GM12878 (cell line): ENCODE results near the gene HES2. TPM values are rescaled to one million over a fixed set of nuclear protein-coding genes. Genes with fewer than 3 reads are reported as not detected.
A peak's percentile ranks its signal among the peaks of the same experiment; 100 is the strongest.

Experiments used
- ATAC-seq: fragments of 200-7000 bp; cut with Tn5 transposase; 3 replicates; pipeline ENCODE4 v1.9.1; 2020; ENCODE audit warnings: mild to moderate bottlenecking, moderate library complexity
- BruUV-seq: library from RNA; stranded (reverse); fragments of 400-500 nt; replicated peaks from 2 replicates; lab custom pipeline; 2021; lab: Mats Ljungman, UMichigan
- CTCF ChIA-PET: fragments of 300-600 bp; sonication (Branson Sonifier 250); formaldehyde crosslinking; extraction: SDS; loops from one replicate; lab custom pipeline; 2021; ENCODE audit warnings: inconsistent platforms; lab: Yijun Ruan, JAX
- POLR2A ChIA-PET: fragments of 350-600 bp; formaldehyde crosslinking; extraction: SDS; loops from one replicate; lab custom pipeline; 2021; ENCODE audit warnings: inconsistent platforms; lab: Charles Lee
- RAD21 ChIA-PET: fragments of 300-600 bp; sonication (Branson Sonifier 250); formaldehyde crosslinking; loops from one replicate; lab custom pipeline; 2023; ENCODE audit warnings: antibody characterized with exemption; ENCODE audit not compliant: unreplicated experiment; lab: Charles Lee
- SMC1A ChIA-PET: fragments of 300-600 bp; sonication (Branson Sonifier 250); formaldehyde crosslinking; loops from one replicate; lab custom pipeline; 2023; ENCODE audit not compliant: unreplicated experiment, uncharacterized antibody; lab: Charles Lee
- DNase-seq: peaks from one replicate; pipeline ENCODE4 v3.0.0-alpha.2; 2011; ENCODE audit warnings: low read depth, low spot score
- FAIRE-seq: peaks from 3 replicates; lab custom pipeline; 2011; peaks lifted over from hg19 to GRCh38; lab: Jason Lieb, UNC
- H2AFZ ChIP-seq: 2 replicates; pipeline ENCODE4 v1.6.0; 2011; ENCODE audit warnings: low read depth, low read length, control low read depth; ENCODE audit not compliant: control insufficient read depth
- H3K27ac ChIP-seq: 2 replicates; pipeline ENCODE4 v1.5.1; 2011; ENCODE audit warnings: control low read depth; ENCODE audit not compliant: control insufficient read depth, insufficient read depth
- H3K27me3 ChIP-seq, 2 experiments: replicated peaks in 1 of 2; 2 replicates each; pipeline versions ENCODE4 v1.6.0 to v1.6.1; 2011; ENCODE audit warnings: low read length in 1 of 2; ENCODE audit not compliant: control insufficient read depth in 2 of 2, insufficient read depth in 2 of 2
- H3K36me3 ChIP-seq, 2 experiments: 2 replicates each; pipeline ENCODE4 v1.5.1; 2011; ENCODE audit warnings: low read length in 1 of 2; ENCODE audit not compliant: control insufficient read depth in 2 of 2, insufficient read depth in 2 of 2
- H3K4me1 ChIP-seq: 2 replicates; pipeline ENCODE4 v1.6.1; 2011; ENCODE audit warnings: mild to moderate bottlenecking, low read length, moderate library complexity, mixed read lengths; ENCODE audit not compliant: control insufficient read depth, insufficient read depth
- H3K4me2 ChIP-seq: 2 replicates; pipeline ENCODE4 v1.6.0; 2011; ENCODE audit warnings: control low read depth; ENCODE audit not compliant: control insufficient read depth, insufficient read depth
- H3K4me3 ChIP-seq: fragments of 200-600 bp; sonication (generic); 2 replicates; pipeline ENCODE4 v1.5.1; 2016
- H3K79me2 ChIP-seq: 2 replicates; pipeline ENCODE4 v1.6.0; 2011; ENCODE audit warnings: low read length; ENCODE audit not compliant: control insufficient read depth, insufficient read depth
- H3K9ac ChIP-seq: 2 replicates; pipeline ENCODE4 v1.8.0; 2011; ENCODE audit warnings: low read length, control low read depth, mixed read lengths; ENCODE audit not compliant: control insufficient read depth, insufficient read depth
- H3K9me3 ChIP-seq: replicated peaks from 3 replicates; pipeline ENCODE4 v1.5.1; 2011; ENCODE audit warnings: mild to moderate bottlenecking, low read length; ENCODE audit not compliant: control insufficient read depth, insufficient read depth
- H4K20me1 ChIP-seq: 2 replicates; pipeline ENCODE4 v1.6.0; 2011; ENCODE audit not compliant: control insufficient read depth, insufficient read depth
- BMI1 ChIP-seq: fragments of 450-650 bp; IDR thresholded peaks from 2 replicates; pipeline ENCODE4 v1.6.1; 2016; ENCODE audit warnings: mild to moderate bottlenecking, moderate library complexity, borderline replicate concordance
- CHD2 ChIP-seq: IDR thresholded peaks from 2 replicates; pipeline ENCODE4 v1.6.1; 2011; ENCODE audit warnings: low read depth, low read length, improper control_type of control experiment, borderline replicate concordance
- HDAC6 ChIP-seq: fragments of 200-600 bp; sonication (generic); IDR thresholded peaks from one replicate; pipeline ENCODE4 v1.8.0; 2017; ENCODE audit warnings: antibody characterized with exemption; ENCODE audit not compliant: unreplicated experiment
- MEF2B ChIP-seq: fragments of 450-650 bp; IDR thresholded peaks from 2 replicates; pipeline ENCODE4 v1.6.1; 2018; ENCODE audit warnings: mild to moderate bottlenecking, moderate library complexity; ENCODE audit not compliant: partially characterized antibody, poor library complexity, severe bottlenecking
- MYB ChIP-seq: fragments of 150-350 bp; IDR thresholded peaks from 2 replicates; pipeline ENCODE4 v1.6.1; 2014; ENCODE audit warnings: mild to moderate bottlenecking, low read depth, low read length, borderline replicate concordance
- RELA ChIP-seq: fragments of 450-650 bp; IDR thresholded peaks from 2 replicates; pipeline ENCODE4 v1.8.0; 2014; ENCODE audit warnings: borderline replicate concordance; ENCODE audit not compliant: partially characterized antibody
- SMC3 ChIP-seq: IDR thresholded peaks from 2 replicates; pipeline ENCODE4 v1.6.1; 2011; ENCODE audit warnings: low read length, improper control_type of control experiment, borderline replicate concordance
- SPI1 ChIP-seq: IDR thresholded peaks from 2 replicates; pipeline ENCODE4 v1.6.1; 2011; ENCODE audit warnings: low read depth, mild to moderate bottlenecking, low read length, moderate library complexity, borderline replicate concordance; ENCODE audit not compliant: insufficient read depth
- whole genome bisulfite sequencing: methylation state at CpG from one replicate; pipeline ENCODE4 v1.1.6; 2016; ENCODE audit warnings: low lambda C conversion rate; ENCODE audit not compliant: insufficient replicate concordance, insufficient coverage; ENCODE audit errors: missing lambda C conversion rate; 5-methylcytosine and 5-hydroxymethylcytosine counted together
- in situ Hi-C: fragments of 300-500 bp; cut with MboI; formaldehyde crosslinking; loops from 9 replicates; pipeline ENCODE4 v1.14.3; 2018; ENCODE audit warnings: mixed read lengths
- intact Hi-C: fragments of 100-400 bp; cut with micrococcal nuclease; formaldehyde crosslinking; loops from one replicate; pipeline ENCODE4 v1.14.2; 2022; ENCODE audit not compliant: unreplicated experiment
- polyA plus RNA-seq, 11 experiments: library from polyadenylated mRNA; depleted of rRNA in 4 of 11; unstranded in 6 of 11; stranded (reverse) in 5 of 11; fragments of >200 nt; fragmentation: Nextera tagmentation in 4 of 11; fragmentation: Illumina TruSeq in 1 of 11; extraction: Ambion mirVana in 4 of 11; extraction: Trizol in 1 of 11; gene quantifications; 1 replicate in 1 of 11; 2 replicates in 10 of 11; pipeline versions ENCODE4 v1.2.1 to v1.2.3, GENCODE V29; 2011 to 2016; ENCODE audit warnings: inconsistent platforms in 2 of 11, missing spikeins in 2 of 11, low read depth in 1 of 11
- total RNA-seq, 4 experiments: library from RNA; depleted of rRNA in 3 of 4; stranded (reverse); fragments of >200 nt in 3 of 4; fragmentation: Illumina TruSeq in 1 of 4; extraction: Trizol in 1 of 4; gene quantifications; 2 replicates each; pipeline versions ENCODE4 v1.2.1 to v1.2.3, GENCODE V29; 2013 to 2021
- TF ChIP-seq, protein P1 (sequence below): fragments of 450-650 bp; formaldehyde crosslinking; IDR thresholded peaks from 2 replicates; pipeline ENCODE4 v1.4.0; 2020; ENCODE audit warnings: mild to moderate bottlenecking, moderate library complexity
- TF ChIP-seq, protein P2 (sequence below), 3 experiments: IDR thresholded peaks in 2 of 3; conservative IDR thresholded peaks in 1 of 3; 2 replicates each; pipeline ENCODE4 v1.5.1; 2011; ENCODE audit warnings: low read depth in 3 of 3, low read length in 3 of 3, mild to moderate bottlenecking in 3 of 3, control low read depth in 2 of 3, moderate library complexity in 2 of 3, inconsistent platforms in 1 of 3, mixed read lengths in 1 of 3; ENCODE audit not compliant: control insufficient read depth in 2 of 3, insufficient read depth in 1 of 3; ENCODE audit errors: extremely low read depth in 1 of 3

Gene HES2
- total and polyA plus RNA-seq, 10 of the 15 experiments (the other 5 are each of a cell fraction or from before 2014, with no cell fraction given) = 0.13 to 2.0 (median 0.26) TPM

DNA sequence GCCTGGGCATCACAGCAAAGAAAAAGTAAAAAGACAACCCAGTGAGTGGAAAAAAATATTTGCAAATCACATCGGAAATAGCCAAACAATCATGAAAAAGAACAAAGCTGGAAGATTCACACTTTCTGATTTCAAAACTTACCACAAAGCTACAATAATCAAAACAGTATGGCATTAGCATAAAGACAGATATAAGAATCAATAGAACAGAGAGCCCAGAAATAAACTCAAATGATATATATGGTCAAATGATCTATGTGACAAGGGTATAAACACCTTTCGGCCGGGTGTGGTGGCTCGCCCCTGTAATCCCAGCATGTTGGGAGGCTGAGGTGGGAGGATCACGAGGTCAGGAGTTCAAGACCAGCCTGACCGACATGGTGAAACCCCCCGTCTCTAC is 39.7 kb downstream of the HES2 start (continued):
- TF ChIP-seq, protein P1, sequence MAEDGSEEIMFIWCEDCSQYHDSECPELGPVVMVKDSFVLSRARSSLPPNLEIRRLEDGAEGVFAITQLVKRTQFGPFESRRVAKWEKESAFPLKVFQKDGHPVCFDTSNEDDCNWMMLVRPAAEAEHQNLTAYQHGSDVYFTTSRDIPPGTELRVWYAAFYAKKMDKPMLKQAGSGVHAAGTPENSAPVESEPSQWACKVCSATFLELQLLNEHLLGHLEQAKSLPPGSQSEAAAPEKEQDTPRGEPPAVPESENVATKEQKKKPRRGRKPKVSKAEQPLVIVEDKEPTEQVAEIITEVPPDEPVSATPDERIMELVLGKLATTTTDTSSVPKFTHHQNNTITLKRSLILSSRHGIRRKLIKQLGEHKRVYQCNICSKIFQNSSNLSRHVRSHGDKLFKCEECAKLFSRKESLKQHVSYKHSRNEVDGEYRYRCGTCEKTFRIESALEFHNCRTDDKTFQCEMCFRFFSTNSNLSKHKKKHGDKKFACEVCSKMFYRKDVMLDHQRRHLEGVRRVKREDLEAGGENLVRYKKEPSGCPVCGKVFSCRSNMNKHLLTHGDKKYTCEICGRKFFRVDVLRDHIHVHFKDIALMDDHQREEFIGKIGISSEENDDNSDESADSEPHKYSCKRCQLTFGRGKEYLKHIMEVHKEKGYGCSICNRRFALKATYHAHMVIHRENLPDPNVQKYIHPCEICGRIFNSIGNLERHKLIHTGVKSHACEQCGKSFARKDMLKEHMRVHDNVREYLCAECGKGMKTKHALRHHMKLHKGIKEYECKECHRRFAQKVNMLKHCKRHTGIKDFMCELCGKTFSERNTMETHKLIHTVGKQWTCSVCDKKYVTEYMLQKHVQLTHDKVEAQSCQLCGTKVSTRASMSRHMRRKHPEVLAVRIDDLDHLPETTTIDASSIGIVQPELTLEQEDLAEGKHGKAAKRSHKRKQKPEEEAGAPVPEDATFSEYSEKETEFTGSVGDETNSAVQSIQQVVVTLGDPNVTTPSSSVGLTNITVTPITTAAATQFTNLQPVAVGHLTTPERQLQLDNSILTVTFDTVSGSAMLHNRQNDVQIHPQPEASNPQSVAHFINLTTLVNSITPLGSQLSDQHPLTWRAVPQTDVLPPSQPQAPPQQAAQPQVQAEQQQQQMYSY = no peak
- TF ChIP-seq SPI1 = no peak
- no peak for TF ChIP-seq HDAC6
- TF ChIP-seq, all 136 proteins: peak for 0

DNA sequence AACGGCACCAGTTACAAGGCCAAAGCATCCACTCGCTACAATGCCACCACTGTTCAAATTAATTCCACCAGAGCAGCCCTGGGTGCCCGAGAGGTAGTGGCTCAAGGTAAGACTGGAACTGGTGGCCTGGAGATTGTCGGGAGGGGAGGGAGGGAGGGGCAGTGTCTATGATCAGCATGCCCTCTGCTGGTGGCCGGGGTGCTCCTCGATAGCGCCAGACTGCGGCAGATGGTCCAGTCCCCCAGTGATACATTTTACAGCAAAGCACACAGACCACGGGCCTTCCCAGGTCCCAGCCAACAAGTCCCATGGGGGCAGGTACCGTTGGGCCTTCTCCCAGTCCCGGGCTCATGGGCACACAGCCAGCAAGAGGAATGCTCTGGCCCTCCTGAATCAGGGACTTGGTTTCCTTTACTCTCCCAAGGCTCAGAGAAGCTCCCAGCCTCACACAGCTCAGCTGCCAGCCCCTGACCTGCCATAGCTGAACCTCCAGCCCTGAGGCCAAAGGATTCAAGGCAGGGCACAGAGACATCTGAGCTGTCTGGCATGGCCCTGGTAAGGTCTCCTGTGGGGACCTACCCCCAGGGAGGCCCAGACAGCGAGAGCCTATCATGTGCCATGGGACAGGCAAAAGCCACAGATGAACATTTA is 41.5 kb downstream of the HES2 start:
- 85% methylated on average over 10 of the region's 12 CpGs for WGBS
- TF ChIP-seq MEF2B = no peak
- TF ChIP-seq MYB = no peak
- TF ChIP-seq SMC3 = no peak
- TF ChIP-seq RELA = no peak
- TF ChIP-seq BMI1 = no peak
- TF ChIP-seq, protein P2, sequence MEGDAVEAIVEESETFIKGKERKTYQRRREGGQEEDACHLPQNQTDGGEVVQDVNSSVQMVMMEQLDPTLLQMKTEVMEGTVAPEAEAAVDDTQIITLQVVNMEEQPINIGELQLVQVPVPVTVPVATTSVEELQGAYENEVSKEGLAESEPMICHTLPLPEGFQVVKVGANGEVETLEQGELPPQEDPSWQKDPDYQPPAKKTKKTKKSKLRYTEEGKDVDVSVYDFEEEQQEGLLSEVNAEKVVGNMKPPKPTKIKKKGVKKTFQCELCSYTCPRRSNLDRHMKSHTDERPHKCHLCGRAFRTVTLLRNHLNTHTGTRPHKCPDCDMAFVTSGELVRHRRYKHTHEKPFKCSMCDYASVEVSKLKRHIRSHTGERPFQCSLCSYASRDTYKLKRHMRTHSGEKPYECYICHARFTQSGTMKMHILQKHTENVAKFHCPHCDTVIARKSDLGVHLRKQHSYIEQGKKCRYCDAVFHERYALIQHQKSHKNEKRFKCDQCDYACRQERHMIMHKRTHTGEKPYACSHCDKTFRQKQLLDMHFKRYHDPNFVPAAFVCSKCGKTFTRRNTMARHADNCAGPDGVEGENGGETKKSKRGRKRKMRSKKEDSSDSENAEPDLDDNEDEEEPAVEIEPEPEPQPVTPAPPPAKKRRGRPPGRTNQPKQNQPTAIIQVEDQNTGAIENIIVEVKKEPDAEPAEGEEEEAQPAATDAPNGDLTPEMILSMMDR (IDR thresholded peaks at IDR 0.05 in 2 of 3, conservative IDR thresholded peaks at IDR 0.05 in 1 of 3; ENCODE audit: control insufficient read depth in 2 of 3, extremely low read depth in 1 of 3, insufficient read depth in 1 of 3, low read depth in 3 of 3, low read length in 3 of 3) = 0 out of 6 replicates have a peak, but pooled peaks of 1 of the 3 experiments have one; percentile 15
- no peak for TF ChIP-seq CHD2
- ATAC-seq (no peak; the same call in 2 of the 3 replicates), DNase-seq (no peak), FAIRE-seq (no peak)
- POLR2A ChIA-PET = no interaction called here
- Histone ChIP-seq H4K20me1 (no peaks in the 10 kb centered on the region), H3K4me3 (no peak overlapping the region), H3K79me2 (peaks cover 6% of the 10 kb centered on the region), H3K27ac (no peak overlapping the region), H3K36me3 (no peaks in the 10 kb centered on the region), H3K4me2 (no peak overlapping the region), H3K27me3 (no peaks in the 10 kb centered on the region), H2AFZ (no peak overlapping the region), H3K9ac (no peak overlapping the region), H3K9me3 (no peaks in the 10 kb centered on the region), H3K4me1 (no peaks in the 10 kb centered on the region)
- CTCF ChIA-PET = interaction anchor here (0.6 to 1.6 kb wide), 3 partner anchors 28 to 132 kb away, joined by 3 read pairs; no protein-coding TSS in a partner anchor
- no TSS peak for BruUV-seq
- SMC1A ChIA-PET = interaction anchor here (1.1 kb wide), 1 partner anchor 14 kb away, joined by 4 read pairs; no protein-coding TSS in a partner anchor
- RAD21 ChIA-PET = interaction anchor here (0.6 kb wide), 1 partner anchor 29 kb away, joined by 3 read pairs; no protein-coding TSS in a partner anchor
- intact Hi-C loops = no loop called here
- in situ Hi-C loops = no loop called here
